GM18867 (cell line): ENCODE measurements around the gene PEX10.
A peak's percentile ranks its signal among the peaks of the same experiment; 100 is the strongest.

Source experiments
- ATAC-seq: cut with Tn5 transposase; IDR thresholded peaks from one replicate; pipeline ENCODE4 v1.9.1; 2021; ENCODE audit warnings: mild to moderate bottlenecking, moderate library complexity; ENCODE audit not compliant: unreplicated experiment

PEX10 gene

DNA sequence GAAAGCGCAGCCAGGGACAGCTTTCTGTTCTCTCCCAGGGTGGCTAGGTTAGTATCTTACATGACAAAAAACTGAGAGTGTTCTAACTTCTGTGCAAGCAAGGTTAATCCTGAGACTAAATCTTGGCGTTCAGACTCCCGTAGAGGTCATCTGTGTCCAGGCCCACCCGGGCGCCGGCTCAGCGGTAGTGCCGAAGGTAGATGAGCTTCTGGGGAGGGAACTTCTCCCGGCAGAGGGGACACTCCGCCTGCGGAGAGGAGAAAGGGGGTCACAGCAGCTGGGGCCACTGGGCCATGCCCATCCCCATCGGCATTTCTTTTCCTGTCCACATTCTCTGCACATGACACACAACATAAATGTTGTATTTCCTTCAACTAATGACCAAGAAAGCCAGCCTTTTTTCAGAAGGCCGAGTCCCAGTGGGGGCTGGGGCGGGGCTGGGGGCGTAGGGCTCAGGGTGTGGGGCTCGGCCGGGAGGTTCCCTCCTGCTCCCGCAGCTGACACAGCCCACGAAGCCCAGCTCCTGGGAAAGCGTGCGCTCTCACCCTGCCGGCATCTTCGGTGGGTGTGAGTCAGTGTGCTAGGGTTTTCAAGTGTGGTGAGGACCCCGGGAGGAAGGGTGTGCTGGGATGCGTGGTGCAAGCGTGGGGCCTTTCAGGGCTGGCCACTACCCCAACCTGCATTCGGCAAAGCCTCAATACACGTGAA lies 6.6 kb downstream of the PEX10 start:
- ATAC-seq: no peak

DNA sequence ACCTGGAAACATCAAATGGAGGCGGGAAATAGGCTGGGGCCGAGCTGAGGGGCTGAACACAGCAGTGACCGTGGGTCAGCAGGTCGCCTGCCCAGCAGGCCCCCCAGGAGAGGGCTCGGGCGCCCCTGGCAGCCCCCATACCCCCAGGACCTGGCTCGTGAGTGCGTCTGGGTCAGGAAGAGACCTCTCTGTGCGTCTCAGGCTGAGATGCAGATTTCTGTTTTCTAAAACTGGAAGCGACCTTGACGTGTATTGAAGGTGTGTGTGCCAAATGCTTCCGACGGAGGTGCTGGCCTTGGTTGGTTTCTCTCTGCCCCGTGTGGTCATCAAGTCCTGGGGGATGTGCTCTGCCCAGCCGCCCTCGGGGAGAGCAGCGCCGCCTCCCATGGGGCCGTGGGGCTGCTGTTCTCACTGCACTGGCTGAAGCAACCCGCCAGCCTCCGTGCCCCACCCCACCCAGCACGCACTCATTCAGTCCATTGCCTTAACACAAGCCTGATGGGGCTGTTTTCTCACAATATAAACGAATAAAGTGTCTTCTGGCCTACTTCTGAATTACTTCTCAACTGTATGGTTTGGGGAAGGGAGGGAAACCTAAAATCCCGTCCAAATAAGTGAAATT lies 7.4 kb downstream of the PEX10 start:
- no peak for ATAC-seq

- no peak for ATAC-seq
These were observed 8.0 kb downstream of the PEX10 start for GRCh38 chr1:2404142-2404889.

DNA sequence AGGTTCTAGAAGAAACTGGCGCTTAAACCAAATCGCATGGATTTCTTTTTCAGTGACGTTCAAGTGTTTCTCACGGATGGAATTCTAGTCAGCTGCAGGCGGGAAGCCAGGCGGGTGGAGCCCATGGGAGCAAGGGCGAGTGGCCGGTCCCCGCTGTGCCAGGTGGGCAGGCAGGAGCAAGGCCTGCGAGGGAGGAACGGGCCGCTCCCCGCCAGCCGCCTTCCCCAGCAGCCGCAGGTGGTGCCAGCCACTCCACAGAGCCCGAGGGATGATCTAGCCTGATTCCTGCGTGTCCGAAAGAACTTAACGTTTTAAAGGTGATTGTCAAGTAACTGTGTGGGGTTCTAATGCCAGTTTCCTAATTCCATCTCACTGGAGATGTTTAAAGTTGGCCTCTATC lies 9.1 kb downstream of the PEX10 start:
- no peak for ATAC-seq

DNA sequence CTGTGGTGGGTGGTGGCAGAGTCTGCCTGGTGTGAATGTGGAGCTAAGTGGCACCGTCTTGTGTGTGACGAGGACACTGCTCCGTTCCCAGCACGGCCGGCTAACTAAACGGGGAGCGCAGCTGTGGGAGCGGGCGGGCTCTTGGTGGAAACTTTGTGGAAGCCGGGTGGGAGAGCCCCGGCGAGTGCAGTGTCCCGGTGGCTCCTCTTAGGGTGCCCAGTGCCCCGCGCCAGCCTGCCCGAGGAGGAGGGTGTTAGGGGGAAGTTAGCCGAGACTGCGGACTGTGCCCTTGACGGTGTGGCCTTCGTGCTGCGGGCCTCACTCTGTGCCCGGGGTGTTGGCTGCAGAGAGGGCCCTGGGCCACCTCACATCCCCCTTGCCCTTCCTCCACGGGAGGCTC lies 9.9 kb downstream of the PEX10 start:
- ATAC-seq: no peak

GRCh38 chr1:2400950-2401649 lies 11.3 kb downstream of the PEX10 start:
- no peak for ATAC-seq

DNA sequence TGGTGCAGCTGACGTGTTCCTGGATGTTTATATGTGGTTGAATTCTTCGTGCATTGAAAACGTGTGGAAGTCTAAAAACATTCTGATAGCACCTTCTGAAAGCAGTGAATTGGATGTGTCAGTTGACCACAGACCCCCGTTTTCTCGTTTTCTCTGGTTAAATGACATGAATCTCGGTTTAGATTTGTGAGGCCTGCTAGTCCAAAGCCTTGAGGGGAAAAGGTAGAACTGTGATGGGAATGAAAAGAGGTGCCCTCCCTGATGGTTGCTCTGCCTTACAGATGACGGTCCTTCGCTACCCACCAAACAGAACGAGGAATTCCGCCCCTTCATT lies 11.8 kb downstream of the PEX10 start:
- ATAC-seq: no peak

- no peak for ATAC-seq
These were observed 12.3 kb downstream of the PEX10 start for GRCh38 chr1:2399890-2400575.

GRCh38 chr1:2398871-2399270 lies 13.5 kb downstream of the PEX10 start:
- no peak for ATAC-seq

DNA sequence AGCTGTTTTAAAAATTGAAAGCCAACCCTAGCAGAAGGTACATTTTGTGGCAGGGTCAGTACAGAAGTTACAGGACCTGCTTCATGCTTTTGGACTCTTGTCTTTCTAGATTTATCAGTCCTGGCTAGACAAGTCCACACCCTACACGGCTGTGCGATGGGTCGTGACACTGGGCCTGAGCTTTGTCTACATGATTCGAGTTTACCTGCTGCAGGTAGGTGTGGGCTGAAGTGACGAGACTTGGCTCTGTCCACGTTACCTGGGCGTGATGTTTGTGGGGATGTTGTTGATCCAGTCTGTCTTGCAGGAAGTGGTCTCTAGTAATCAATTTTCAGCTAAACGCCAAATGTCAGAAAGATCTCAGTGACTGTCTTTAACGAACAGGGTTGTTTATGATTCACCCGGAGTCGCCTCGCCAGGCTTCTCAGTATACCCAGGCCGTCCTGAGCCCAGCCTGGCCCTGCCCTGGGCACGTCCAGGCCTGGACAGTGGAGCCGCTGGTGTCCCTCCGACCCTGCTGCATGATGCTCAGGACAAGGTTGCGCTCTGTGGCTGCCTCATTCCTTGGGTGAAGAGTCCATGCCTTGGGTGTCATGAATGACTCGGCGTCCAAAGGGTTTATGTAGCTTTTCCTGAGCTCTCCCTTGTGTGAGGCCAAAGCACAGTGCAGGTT lies 15.2 kb downstream of the PEX10 start:
- no peak for ATAC-seq

DNA sequence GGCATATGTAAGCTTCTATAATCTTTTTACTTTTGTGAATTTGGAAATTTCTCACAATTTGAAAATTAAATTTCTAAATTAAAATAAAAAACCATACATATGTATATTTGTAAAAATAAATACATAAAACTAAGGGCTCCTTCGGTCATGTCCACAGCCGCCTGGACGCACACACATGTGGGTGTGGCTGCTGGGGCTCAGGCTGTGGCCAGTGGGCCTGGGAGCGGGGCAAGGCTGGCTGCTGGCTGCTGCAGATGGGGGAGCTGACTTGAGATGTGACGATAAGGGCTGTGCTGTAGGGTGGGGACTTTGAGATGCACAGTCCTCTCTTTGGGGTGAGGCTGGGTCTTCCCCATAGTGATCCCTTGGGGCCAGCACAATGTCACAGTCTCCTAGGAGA lies 15.9 kb downstream of the PEX10 start:
- ATAC-seq: no peak

DNA sequence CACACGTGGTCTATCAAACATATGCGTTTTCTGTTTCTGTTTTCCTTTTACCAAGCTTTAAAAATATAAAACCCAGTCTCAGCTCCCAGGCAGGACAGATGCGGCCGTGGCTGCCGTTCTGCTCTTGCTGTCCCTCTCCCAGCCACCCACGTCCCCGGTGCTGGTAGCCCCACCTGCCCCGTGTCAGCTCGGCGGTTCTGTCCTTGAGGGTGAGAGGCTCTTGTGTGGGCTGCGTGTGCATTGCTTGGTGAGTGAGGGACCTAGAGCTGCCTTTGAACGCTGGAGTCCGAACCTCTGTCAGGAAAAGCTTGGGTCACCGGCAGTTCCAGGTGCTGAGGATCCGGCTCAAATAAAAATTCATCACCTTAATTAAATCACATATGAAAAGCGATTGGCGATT lies 16.3 kb downstream of the PEX10 start:
- no peak for ATAC-seq

GRCh38 chr1:2395245-2395644 lies 17.1 kb downstream of the PEX10 start:
- ATAC-seq: no peak

DNA sequence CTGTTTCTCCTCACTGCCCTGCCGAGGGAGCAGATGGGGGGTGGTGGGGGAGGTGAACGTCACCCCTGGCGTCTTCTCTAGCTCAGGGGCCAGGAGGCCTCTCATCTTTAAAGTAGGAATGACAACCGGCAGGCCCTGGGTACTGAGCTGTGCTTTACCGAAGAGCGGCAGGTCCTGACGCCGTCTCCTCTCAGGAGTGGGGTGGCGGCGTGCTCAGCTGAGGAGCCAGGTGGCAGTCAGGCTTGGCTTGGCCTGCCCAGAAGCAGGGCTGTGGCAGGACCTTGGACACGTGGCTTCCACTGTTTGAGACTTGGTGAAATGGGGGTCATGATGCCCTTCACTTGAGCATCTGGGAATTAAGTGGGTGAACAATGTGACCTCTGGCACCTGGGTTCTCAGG lies 17.6 kb downstream of the PEX10 start:
- no peak for ATAC-seq

DNA sequence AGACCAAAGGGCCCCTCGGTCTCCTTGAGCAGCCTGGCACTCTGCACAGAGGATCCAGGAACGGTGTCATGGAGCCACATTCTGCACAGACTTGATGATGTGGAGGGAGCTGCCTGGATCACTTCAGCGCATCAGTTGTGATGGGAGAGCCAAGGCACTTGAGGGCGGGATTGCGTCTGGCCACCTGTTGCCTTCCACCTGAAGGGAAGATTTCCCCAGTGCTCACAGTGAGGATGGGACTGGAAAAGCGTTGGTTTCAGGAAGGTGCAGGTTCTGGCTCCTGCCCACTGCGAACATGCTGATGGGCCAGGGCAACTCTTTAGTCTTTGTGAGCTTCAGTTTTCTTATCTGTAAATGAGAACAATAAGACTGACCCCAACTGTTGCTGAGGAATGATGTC lies 18.1 kb downstream of the PEX10 start:
- no peak for ATAC-seq

- no peak for ATAC-seq
These were observed 18.9 kb downstream of the PEX10 start for GRCh38 chr1:2393471-2393877.

DNA sequence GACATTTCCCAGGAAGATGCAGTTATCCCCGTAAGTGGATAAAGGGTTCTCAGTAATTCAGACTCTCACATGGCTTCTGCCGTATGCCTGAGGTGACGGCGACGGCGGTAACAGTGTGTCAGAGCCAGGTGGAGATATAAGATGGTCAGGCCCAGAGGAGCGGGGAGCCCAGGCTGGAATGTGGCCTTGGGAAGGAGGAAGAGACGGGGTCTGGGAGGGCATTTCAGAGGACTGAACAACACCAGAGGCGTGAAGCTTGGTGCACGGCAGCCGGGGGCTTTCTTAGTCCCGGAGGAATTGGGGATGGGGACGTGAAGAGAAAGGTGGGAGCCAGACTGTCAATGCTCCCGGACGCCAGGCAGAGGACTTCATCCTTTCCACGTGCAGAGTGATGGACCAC lies 19.7 kb downstream of the PEX10 start:
- no peak for ATAC-seq

DNA sequence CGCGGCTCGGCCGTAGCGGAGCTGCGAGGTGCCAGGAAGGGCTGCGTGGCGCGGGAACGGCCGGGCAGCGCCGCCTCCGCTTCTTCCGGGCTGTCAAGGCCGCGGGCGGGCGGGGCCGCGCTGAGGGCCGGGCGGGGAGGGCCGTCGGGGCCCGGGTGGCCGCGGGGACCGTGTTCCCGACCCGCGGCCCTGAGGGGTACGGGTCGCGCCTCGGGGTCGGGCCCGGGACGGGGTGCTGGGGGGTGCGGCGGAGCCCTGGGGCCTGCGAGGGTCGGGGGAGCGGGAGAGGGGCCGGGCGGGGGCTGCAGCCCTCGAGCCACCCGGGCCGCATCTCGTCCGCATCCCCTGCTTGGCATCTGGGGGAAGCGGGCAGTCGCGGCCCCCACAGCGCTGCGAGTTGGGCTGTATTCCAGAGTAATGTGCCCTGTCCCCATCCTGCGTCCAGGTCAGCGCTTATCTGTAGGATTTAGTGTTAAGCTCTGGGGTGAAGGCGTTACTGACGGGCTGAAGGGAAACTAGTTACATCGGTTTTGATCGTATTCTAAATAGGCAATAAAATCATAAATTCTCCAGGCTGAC lies 20.3 kb downstream of the PEX10 start:
- peak; percentile 18 for ATAC-seq

DNA sequence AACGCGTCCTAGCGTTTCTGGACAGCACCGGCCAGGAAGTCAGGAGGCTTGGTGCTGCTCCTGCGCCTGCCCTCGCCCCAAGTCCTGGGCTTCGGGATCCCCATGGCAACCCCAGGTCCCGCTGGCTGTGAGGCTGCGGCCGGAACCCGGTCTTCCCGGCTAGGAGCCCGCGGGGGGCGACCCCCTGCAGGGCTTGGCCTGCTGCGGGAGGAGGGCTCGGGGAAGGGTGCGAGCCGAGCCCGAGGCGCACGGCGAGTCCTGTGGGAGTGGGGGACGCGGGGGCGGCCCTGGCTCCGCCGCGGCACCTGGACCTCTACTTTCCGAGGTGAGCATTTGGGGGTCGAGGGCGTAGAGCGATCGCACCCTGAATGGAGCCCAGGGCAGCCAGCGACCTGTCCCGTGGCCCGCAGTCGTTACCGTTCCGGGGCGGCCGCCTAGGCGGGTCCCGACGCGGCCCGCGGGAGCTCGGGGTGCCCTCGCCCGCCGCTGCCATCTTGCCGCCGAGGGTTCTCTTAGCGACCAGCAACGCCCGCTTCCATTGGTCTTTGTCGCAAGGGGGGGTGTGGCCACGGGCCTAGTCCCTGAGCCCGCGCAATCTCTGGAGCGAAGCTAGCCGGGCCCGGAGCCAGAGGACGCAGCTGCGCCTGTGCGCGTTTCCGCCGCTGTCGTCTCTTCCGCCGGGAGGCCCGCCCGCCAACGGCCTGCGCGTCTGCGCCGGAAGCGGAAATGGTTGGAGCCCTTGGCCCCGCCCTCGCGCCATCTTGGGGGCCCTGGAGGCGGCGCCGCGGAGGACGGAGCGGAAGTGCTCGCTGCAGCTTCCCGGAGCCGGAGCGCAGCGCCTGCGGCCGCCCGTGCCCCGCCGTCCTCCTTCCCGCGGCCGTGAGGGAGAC lies 21.1 kb downstream of the PEX10 start, which contains the start of the genes MORN1 and RER1:
Gene MORN1, minus strand, starts transcription at position 514 of the 890 bp plus-strand sequence. Its CDS starts 21 bp downstream, at position 493.
Gene RER1, plus strand, starts transcription at position 801 of the 890 bp plus-strand sequence. CDS start 3,950 bp downstream, outside the sequence.
- ATAC-seq: peak; percentile 86
